ENCODE measurements around the gene PNMA6E.

The PNMA6E gene

GRCh38 chrX:153401133-153401764 lies at the start of gene PNMA6E:
TSS of gene PNMA6E (minus strand) at chrX:153401350. CDS start at chrX:153398849, 2,501 bp downstream.
- DNase-seq: no peak

- no peak for DNase-seq
Observed at GRCh38 chrX:153450949-153451277, 49.8 kb upstream of the PNMA6E start.

- DNase-seq: no peak
Observed at GRCh38 chrX:153450114-153450948, 49.2 kb upstream of the PNMA6E start.

- no peak for DNase-seq
Observed at GRCh38 chrX:153449368-153450113, 48.4 kb upstream of the PNMA6E start.

GRCh38 chrX:153448556-153449367 lies 47.6 kb upstream of the PNMA6E start:
- DNase-seq: no peak

GRCh38 chrX:153447581-153447960 lies 46.4 kb upstream of the PNMA6E start:
- DNase-seq: no peak

GRCh38 chrX:153446950-153447580 lies 45.9 kb upstream of the PNMA6E start:
- no peak for DNase-seq

- no peak for DNase-seq
Observed at GRCh38 chrX:153446636-153446936, 45.4 kb upstream of the PNMA6E start.

GRCh38 chrX:153445856-153446635 lies 44.9 kb upstream of the PNMA6E start, which contains the start of gene TREX2:
TSS of gene TREX2 (minus strand) at chrX:153446056. CDS start at chrX:153445430, 626 bp downstream.
- DNase-seq: no peak

- no peak for DNase-seq
Observed at GRCh38 chrX:153445106-153445855, 44.1 kb upstream of the PNMA6E start.

GRCh38 chrX:153444333-153445011 lies 43.3 kb upstream of the PNMA6E start:
- DNase-seq: no peak

GRCh38 chrX:153443476-153444332 lies 42.6 kb upstream of the PNMA6E start:
- DNase-seq: no peak

- DNase-seq: no peak
Observed at GRCh38 chrX:153442463-153442862, 41.3 kb upstream of the PNMA6E start.

- DNase-seq: no peak
Observed at GRCh38 chrX:153441981-153442380, 40.8 kb upstream of the PNMA6E start.

GRCh38 chrX:153441296-153441695 lies 40.1 kb upstream of the PNMA6E start:
- DNase-seq: no peak

- no peak for DNase-seq
Observed at GRCh38 chrX:153440556-153441135, 39.5 kb upstream of the PNMA6E start.

- DNase-seq: no peak
Observed at GRCh38 chrX:153439977-153440376, 38.8 kb upstream of the PNMA6E start.

GRCh38 chrX:153438532-153438931 lies 37.4 kb upstream of the PNMA6E start:
- DNase-seq: no peak

GRCh38 chrX:153435845-153436244 lies 34.7 kb upstream of the PNMA6E start:
- no peak for DNase-seq

Data from GOT3 (cell line).